GM19467 (cell line): ENCODE data around the gene SNAPC2.

Experiments
- ATAC-seq: cut with Tn5 transposase; IDR thresholded peaks from one replicate; pipeline ENCODE4 v1.9.1; 2021; ENCODE audit warnings: mild to moderate bottlenecking, moderate library complexity; ENCODE audit not compliant: unreplicated experiment

SNAPC2 gene

GRCh38 chr19:7962644-7963268, 42.6 kb downstream of the SNAPC2 start:
- ATAC-seq = no peak

GRCh38 chr19:7963566-7963965, 43.4 kb downstream of the SNAPC2 start:
- no peak for ATAC-seq

GRCh38 chr19:7965259-7965841, 45.2 kb downstream of the SNAPC2 start:
- no peak for ATAC-seq

GRCh38 chr19:7965921-7966665, 46.0 kb downstream of the SNAPC2 start:
- no peak for ATAC-seq

- no peak for ATAC-seq
Observed at GRCh38 chr19:7968008-7968795, 48.1 kb downstream of the SNAPC2 start.

- ATAC-seq = no peak
Observed at GRCh38 chr19:7968796-7969554, 48.8 kb downstream of the SNAPC2 start.

GRCh38 chr19:7969555-7969939, 49.4 kb downstream of the SNAPC2 start:
- ATAC-seq = no peak

- no peak for ATAC-seq
Observed at GRCh38 chr19:7970716-7971448, 50.7 kb downstream of the SNAPC2 start.

GRCh38 chr19:7971553-7972520, 51.7 kb downstream of the SNAPC2 start:
- ATAC-seq = no peak
